Measurements from ENCODE around the gene NISCH.

- TF ChIP-seq MAX (IDR thresholded peaks at IDR 0.05) (no peak), EP300 (IDR thresholded peaks at IDR 0.05; ENCODE audit: borderline replicate concordance) (no peak), RAD21 (IDR thresholded peaks at IDR 0.05; ENCODE audit: low read depth) (no peak), CREB1 (IDR thresholded peaks at IDR 0.05; ENCODE audit: low read depth) (no peak), TCF12 (IDR thresholded peaks at IDR 0.05; ENCODE audit: low read depth) (no peak), TAF1 (IDR thresholded peaks at IDR 0.05; ENCODE audit: low read depth) (no peak)
Measured at GRCh38 chr3:52450489-52451236, 4.7 kb upstream of the NISCH start.

Data from Ishikawa (cell line).